ENCODE data around the gene RNU6-9.

GRCh38 chr19:879711-880438 lies 13.4 kb upstream of the RNU6-9 start:
- TF ChIP-seq CTCF (IDR thresholded peaks at IDR 0.05; ENCODE audit: low read length) (no peak), EZH2 (optimal IDR thresholded peaks at IDR 0.05; ENCODE audit: low read depth, low read length) (no peak)
